HepG2 (cell line): ENCODE results near the gene BAMBI. TPM values are rescaled to one million over a fixed set of nuclear protein-coding genes. Genes with fewer than 3 reads are reported as not detected.

Experiments used
- ARNTL ChIP-seq: sonication (generic); formaldehyde crosslinking; IDR thresholded peaks from 2 replicates; pipeline ENCODE4 v1.4.0; 2020; ENCODE audit warnings: mild to moderate bottlenecking, missing genetic modification reagents
- BORCS8-MEF2B ChIP-seq: sonication (generic); formaldehyde crosslinking; IDR thresholded peaks from 2 replicates; pipeline ENCODE4 v1.8.0; 2022; ENCODE audit warnings: mild to moderate bottlenecking, missing genetic modification reagents
- ESRRA ChIP-seq: sonication (generic); formaldehyde crosslinking; IDR thresholded peaks from 2 replicates; pipeline ENCODE4 v1.5.1; 2020; ENCODE audit warnings: mild to moderate bottlenecking, low read depth, missing genetic modification reagents
- KAT8 ChIP-seq: IDR thresholded peaks from 2 replicates; pipeline ENCODE4 v1.6.1; 2016; ENCODE audit warnings: missing genetic modification reagents, missing compliant biosample characterization
- KDM4B ChIP-seq: sonication (generic); formaldehyde crosslinking; IDR thresholded peaks from 2 replicates; pipeline ENCODE4 v1.4.0; 2020; ENCODE audit warnings: missing genetic modification reagents
- KMT2B ChIP-seq: IDR thresholded peaks from 2 replicates; pipeline ENCODE4 v1.6.1; 2016; ENCODE audit warnings: missing genetic modification reagents, missing compliant biosample characterization
- MAX ChIP-seq: IDR thresholded peaks from 2 replicates; pipeline ENCODE4 v1.6.1; 2012; ENCODE audit warnings: inconsistent platforms
- SAP130 ChIP-seq: IDR thresholded peaks from 2 replicates; pipeline ENCODE4 v1.6.1; 2016; ENCODE audit warnings: low read depth
- SMC3 ChIP-seq: IDR thresholded peaks from 2 replicates; pipeline ENCODE4 v1.6.1; 2011; ENCODE audit warnings: low read length, improper control_type of control experiment
- STAG1 ChIP-seq: sonication (generic); formaldehyde crosslinking; IDR thresholded peaks from 2 replicates; pipeline ENCODE4 v1.4.0; 2020; ENCODE audit warnings: missing genetic modification reagents
- TEF ChIP-seq: sonication (generic); formaldehyde crosslinking; IDR thresholded peaks from 2 replicates; pipeline ENCODE4 v1.5.0; 2020; ENCODE audit warnings: missing genetic modification reagents
- XRCC5 ChIP-seq: fragments of 200-400 bp; formaldehyde crosslinking; optimal IDR thresholded peaks from 2 replicates; pipeline ENCODE3; 2017; ENCODE audit warnings: mild to moderate bottlenecking, low read length
- ZFP36 ChIP-seq: fragments of 150-350 bp; IDR thresholded peaks from 2 replicates; pipeline ENCODE4 v1.6.1; 2018; ENCODE audit warnings: borderline replicate concordance, low read length, low read depth; ENCODE audit not compliant: partially characterized antibody
- ZNF235 ChIP-seq: sonication (generic); formaldehyde crosslinking; IDR thresholded peaks from 2 replicates; pipeline ENCODE4 v1.8.1; 2023; ENCODE audit warnings: mild to moderate bottlenecking, missing genetic modification reagents, borderline replicate concordance
- ZNF496 ChIP-seq: sonication (generic); formaldehyde crosslinking; IDR thresholded peaks from 2 replicates; pipeline ENCODE4 v1.8.1; 2023; ENCODE audit warnings: mild to moderate bottlenecking, moderate library complexity, missing genetic modification reagents; ENCODE audit not compliant: insufficient replicate concordance
- ZNF609 ChIP-seq: sonication (generic); formaldehyde crosslinking; IDR thresholded peaks from 2 replicates; pipeline ENCODE4 v1.4.0; 2020; ENCODE audit warnings: mild to moderate bottlenecking, missing genetic modification reagents, borderline replicate concordance
- ZNF644 ChIP-seq: IDR thresholded peaks from 2 replicates; pipeline ENCODE4 v1.6.1; 2016; ENCODE audit warnings: low read depth
- polyA plus RNA-seq, 8 experiments: library from polyadenylated mRNA; depleted of rRNA in 3 of 8; stranded (reverse) in 7 of 8; unstranded in 1 of 8; fragments of >200 nt; fragmentation: Illumina TruSeq in 4 of 8; extraction: Trizol in 4 of 8; gene quantifications; 2 replicates each; pipeline versions ENCODE4 v1.2.1 to v1.2.3, GENCODE V29; 2011 to 2016; ENCODE audit warnings: low read depth in 4 of 8, missing spikeins in 1 of 8, mixed read lengths in 1 of 8; ENCODE audit not compliant: insufficient read depth in 1 of 8
- total RNA-seq, 5 experiments: library from RNA; depleted of rRNA; stranded (reverse); fragments of >200 nt; fragmentation: Illumina TruSeq; extraction: Trizol; gene quantifications; 2 replicates each; pipeline ENCODE4 v1.2.3, GENCODE V29; 2016; ENCODE audit warnings: low read depth in 1 of 5
- TF ChIP-seq, protein P1 (sequence below), 2 experiments: sonication (generic) in 1 of 2; formaldehyde crosslinking in 1 of 2; IDR thresholded peaks; 2 replicates each; pipeline versions ENCODE4 v1.4.0 to v1.6.1; 2018 to 2020; ENCODE audit warnings: missing genetic modification reagents in 2 of 2, borderline replicate concordance in 1 of 2, low read depth in 1 of 2, mild to moderate bottlenecking in 1 of 2, missing biosample characterization in 1 of 2
- TF ChIP-seq, protein P2 (sequence below): IDR thresholded peaks from 2 replicates; pipeline ENCODE4 v1.6.1; 2016

The BAMBI gene
- total and polyA plus RNA-seq, 2 of the 13 experiments (the other 11 are each of a cell fraction or from before 2014, with no cell fraction given) = 12.0 to 23.6 TPM

DNA sequence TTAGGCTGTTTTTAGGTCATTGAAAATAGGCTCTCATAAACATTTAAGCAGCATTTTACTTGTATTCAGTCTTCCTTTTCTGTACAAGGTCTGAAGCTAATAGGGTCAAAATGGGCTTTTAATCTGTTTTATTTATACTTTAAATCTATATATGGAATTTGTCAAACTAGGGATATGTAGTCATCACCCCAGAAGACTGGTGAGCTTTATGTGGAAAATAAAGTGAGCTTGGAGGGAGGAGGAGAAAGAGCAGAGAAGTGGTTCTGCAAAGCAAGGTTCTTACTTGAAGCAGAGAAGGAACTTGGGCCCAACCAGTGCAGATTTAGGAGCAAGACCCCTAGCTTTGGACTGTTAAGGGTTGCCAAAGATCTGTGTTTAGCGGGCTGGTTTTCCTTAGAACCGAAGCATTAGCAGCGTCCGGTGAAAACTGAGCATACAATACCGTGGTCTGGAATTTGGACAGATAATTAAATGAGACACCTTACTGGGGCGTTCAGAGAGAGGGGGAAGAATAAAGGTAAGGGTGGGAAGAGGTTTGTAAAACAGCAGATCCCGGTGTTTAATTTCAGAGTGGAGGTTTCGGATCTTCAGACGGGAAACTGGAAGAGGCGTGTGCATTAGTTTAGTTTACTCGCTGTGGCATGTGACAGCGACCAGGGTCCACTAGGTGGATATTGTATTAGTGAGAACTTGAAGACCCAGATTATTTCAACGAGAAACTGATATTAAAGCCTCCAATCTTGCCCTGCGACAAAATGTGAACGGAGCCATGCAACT lies 2.4 kb downstream of the BAMBI start (continued):
- TF ChIP-seq XRCC5 (peak; percentile 52), ZFP36 (no peak), BORCS8-MEF2B (CRISPR knock-in tag) (no peak), SMC3 (peak; percentile 40; the same call in 1 of the 2 replicates), KMT2B (CRISPR knock-in tag) (0 out of 2 replicates have a peak, but pooled peaks have one; percentile 5), TEF (CRISPR knock-in tag) (no peak), MAX (0 out of 2 replicates have a peak, but pooled peaks have one; percentile 29), ESRRA (CRISPR knock-in tag) (no peak), ARNTL (CRISPR knock-in tag) (0 out of 2 replicates have a peak, but pooled peaks have one; percentile 26), SAP130 (CRISPR knock-in tag) (peak; percentile 36; the same call in 1 of the 2 replicates), ZNF496 (CRISPR knock-in tag) (no peak), STAG1 (CRISPR knock-in tag) (0 out of 2 replicates have a peak, but pooled peaks have one; percentile 9), KAT8 (0 out of 2 replicates have a peak, but pooled peaks have one; percentile 5), ZNF644 (CRISPR knock-in tag) (no peak), KDM4B (CRISPR knock-in tag) (no peak), ZNF235 (CRISPR knock-in tag) (no peak), ZNF609 (CRISPR knock-in tag) (no peak)
- TF ChIP-seq, protein P1, sequence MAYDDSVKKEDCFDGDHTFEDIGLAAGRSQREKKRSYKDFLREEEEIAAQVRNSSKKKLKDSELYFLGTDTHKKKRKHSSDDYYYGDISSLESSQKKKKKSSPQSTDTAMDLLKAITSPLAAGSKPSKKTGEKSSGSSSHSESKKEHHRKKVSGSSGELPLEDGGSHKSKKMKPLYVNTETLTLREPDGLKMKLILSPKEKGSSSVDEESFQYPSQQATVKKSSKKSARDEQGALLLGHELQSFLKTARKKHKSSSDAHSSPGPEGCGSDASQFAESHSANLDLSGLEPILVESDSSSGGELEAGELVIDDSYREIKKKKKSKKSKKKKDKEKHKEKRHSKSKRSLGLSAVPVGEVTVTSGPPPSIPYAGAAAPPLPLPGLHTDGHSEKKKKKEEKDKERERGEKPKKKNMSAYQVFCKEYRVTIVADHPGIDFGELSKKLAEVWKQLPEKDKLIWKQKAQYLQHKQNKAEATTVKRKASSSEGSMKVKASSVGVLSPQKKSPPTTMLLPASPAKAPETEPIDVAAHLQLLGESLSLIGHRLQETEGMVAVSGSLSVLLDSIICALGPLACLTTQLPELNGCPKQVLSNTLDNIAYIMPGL (CRISPR knock-in tag; IDR thresholded peaks at IDR 0.05; ENCODE audit: borderline replicate concordance in 1 of 2, low read depth in 1 of 2) = 0 out of 4 replicates have a peak, but pooled peaks of 1 of the 2 experiments have one; percentile 44
- TF ChIP-seq, protein P2, sequence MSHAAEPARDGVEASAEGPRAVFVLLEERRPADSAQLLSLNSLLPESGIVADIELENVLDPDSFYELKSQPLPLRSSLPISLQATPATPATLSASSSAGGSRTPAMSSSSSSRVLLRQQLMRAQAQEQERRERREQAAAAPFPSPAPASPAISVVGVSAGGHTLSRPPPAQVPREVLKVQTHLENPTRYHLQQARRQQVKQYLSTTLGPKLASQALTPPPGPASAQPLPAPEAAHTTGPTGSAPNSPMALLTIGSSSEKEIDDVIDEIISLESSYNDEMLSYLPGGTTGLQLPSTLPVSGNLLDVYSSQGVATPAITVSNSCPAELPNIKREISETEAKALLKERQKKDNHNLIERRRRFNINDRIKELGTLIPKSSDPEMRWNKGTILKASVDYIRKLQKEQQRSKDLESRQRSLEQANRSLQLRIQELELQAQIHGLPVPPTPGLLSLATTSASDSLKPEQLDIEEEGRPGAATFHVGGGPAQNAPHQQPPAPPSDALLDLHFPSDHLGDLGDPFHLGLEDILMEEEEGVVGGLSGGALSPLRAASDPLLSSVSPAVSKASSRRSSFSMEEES (CRISPR knock-in tag) = peak; percentile 25; the same call in 1 of the 2 replicates
